ENCODE data around the gene PRDM15. TPM values are rescaled to one million over a fixed set of nuclear protein-coding genes. Genes with fewer than 3 reads are reported as not detected.
A peak's percentile ranks its signal among the peaks of the same experiment; 100 is the strongest.

The PRDM15 gene
- total and polyA plus RNA-seq, 8 donors: 6.2 to 10.0 (median 7.3) TPM

DNA sequence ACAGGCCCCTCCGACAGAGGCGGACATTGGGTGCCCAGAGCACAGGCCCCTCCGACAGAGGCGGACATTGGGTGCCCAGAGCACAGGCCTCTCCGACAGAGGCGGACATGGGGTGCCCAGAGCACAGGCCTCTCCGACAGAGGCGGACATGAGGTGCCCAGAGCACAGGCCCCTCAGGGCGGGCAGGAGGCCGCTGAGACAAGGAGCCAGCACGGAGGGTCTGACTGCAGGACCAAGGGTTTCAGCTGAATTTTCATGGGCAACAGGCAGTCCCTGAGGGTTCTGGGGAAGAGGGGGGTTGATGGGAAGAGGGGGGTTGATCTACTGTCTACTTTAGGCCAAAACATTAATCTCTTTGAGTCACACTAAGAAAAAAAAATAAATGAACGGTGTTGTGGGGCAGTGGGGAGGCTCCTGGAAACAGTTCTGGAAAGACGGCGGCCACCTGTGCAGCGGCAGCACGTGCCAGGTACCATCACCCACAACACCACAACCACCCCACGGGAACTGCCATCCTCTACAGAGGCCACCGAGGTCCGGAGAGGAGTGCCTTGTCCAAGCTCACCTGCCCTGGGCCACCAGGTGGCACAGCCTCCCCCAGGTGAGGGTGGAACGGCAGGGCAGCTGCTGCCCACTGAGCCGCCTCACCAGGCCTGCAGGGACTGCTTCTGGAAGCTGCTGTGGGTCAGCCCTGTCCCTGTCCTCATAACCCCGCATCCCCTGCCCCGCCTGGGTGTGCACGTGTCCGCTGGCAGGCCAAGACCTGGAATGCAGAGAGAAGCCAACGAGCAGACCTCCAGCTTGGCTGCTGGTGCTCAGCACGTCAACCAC is 20.5 kb downstream of the PRDM15 start:
- Histone ChIP-seq H3K9me3 (no peaks in the 10 kb centered on the region), H3K27me3 (no peaks in the 10 kb centered on the region), H3K36me3 (peaks cover 0 to 57% of the 10 kb centered on the region in 2 donors), H3K27ac (no peak overlapping the region), H3K4me3 (no peak overlapping the region), H3K4me1 (peaks cover 0 to 5% of the 10 kb centered on the region in 2 donors)
- no peak for DNase-seq
- ATAC-seq: no peak
- TF ChIP-seq, protein P1, sequence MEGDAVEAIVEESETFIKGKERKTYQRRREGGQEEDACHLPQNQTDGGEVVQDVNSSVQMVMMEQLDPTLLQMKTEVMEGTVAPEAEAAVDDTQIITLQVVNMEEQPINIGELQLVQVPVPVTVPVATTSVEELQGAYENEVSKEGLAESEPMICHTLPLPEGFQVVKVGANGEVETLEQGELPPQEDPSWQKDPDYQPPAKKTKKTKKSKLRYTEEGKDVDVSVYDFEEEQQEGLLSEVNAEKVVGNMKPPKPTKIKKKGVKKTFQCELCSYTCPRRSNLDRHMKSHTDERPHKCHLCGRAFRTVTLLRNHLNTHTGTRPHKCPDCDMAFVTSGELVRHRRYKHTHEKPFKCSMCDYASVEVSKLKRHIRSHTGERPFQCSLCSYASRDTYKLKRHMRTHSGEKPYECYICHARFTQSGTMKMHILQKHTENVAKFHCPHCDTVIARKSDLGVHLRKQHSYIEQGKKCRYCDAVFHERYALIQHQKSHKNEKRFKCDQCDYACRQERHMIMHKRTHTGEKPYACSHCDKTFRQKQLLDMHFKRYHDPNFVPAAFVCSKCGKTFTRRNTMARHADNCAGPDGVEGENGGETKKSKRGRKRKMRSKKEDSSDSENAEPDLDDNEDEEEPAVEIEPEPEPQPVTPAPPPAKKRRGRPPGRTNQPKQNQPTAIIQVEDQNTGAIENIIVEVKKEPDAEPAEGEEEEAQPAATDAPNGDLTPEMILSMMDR (IDR thresholded peaks at IDR 0.05): no peak
- intact Hi-C loops (cut with DNase I): no loop called here

DNA sequence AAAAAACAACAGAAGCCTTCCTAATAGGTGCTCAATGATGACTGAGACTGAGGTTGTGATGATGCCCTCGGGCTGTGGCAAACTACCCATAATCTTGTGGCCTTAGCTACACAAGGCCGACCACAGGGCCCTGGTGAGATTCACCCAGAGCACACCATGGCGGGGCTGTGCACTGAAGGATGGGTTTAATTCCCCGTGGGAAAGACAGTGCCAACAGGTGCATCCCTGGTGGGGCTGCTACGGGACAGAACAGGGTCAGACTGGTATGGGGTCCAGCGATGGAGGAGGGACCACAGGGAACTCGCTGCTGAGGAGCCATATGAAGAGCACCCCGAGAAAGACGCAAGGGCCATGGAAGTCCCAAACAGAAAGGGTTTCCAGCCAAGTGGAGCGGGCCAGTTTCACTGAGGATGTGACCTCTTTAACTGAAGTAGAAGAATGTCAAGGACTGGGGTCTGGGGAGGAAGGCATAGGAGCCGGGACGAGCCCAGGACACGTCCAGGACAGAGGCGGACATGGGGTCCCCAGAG is 21.3 kb downstream of the PRDM15 start:
- H3K4me3 ChIP-seq: no peak overlapping the region
- intact Hi-C loops (cut with DNase I): no loop called here
- H3K9me3 ChIP-seq: no peaks in the 10 kb centered on the region
- TF ChIP-seq, protein P1 (IDR thresholded peaks at IDR 0.05): no peak
- no peaks in the 10 kb centered on the region for H3K27me3 ChIP-seq
- H3K27ac ChIP-seq: no peak overlapping the region
- no peaks in the 10 kb centered on the region for H3K4me1 ChIP-seq
- DNase-seq (no peak), ATAC-seq (no peak)
- H3K36me3 ChIP-seq: peaks cover 0 to 65% of the 10 kb centered on the region in 2 donors

DNA sequence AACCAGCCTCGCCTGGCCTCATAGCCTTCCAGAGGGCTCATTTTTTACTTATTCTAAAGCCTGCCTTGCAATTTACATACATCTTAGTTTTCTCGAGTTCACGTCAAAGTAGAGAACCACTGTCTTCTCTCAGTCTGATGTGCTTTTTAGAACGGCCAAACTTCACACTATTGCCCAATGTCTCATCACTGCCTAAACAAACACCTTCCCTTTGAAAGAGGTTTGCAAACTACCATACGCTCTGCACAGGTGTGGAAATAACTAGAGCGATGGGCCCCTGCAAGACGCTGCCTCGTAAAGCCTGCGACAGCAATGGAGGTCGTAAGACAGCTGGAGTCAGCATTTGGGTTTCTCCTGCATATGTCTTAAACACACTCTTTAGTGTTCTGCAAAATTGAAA is 22.6 kb downstream of the PRDM15 start:
- DNase-seq (no peak), ATAC-seq (no peak)
- Histone ChIP-seq H3K36me3 (peaks cover 0 to 75% of the 10 kb centered on the region in 2 donors), H3K27me3 (no peaks in the 10 kb centered on the region), H3K27ac (no peak overlapping the region), H3K4me1 (no peaks in the 10 kb centered on the region), H3K4me3 (no peak overlapping the region), H3K9me3 (no peaks in the 10 kb centered on the region)
- intact Hi-C loops (cut with DNase I): no loop called here
- TF ChIP-seq, protein P1 (IDR thresholded peaks at IDR 0.05): no peak

DNA sequence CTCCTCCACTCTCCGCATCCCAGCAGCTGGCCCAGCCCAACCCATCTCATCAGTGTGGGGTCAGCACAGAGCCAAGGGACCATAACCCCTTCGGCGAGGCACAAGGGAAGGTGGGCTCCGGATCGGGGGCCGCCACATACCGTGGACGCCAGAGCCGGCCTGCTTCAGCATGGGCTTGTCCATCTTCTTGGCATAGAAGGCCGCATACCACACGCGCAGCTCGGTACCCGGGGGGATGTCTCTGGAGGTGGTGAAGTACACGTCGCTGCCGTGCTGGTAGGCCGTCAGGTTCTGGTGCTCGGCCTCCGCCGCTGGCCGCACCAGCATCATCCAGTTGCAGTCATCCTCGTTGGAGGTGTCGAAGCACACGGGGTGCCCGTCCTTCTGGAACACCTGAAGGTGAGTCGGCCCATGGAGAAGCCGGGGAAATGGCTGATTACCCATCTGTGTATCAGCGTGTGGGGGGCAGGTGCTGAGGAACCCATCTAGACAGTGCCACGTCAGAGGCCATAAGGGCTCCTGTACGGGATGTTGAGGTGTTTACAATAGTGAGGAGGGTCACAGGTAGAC is 24.6 kb downstream of the PRDM15 start:
- Histone ChIP-seq H3K27me3 (no peaks in the 10 kb centered on the region), H3K4me1 (no peaks in the 10 kb centered on the region), H3K36me3 (peaks cover 0 to 82% of the 10 kb centered on the region in 2 donors), H3K4me3 (no peak overlapping the region), H3K27ac (no peak overlapping the region), H3K9me3 (no peaks in the 10 kb centered on the region)
- intact Hi-C loops (cut with DNase I): no loop called here
- TF ChIP-seq, protein P1 (IDR thresholded peaks at IDR 0.05): no peak
- ATAC-seq (no peak), DNase-seq (peak in 2 of 4 donors; percentile 22 to 74)

DNA sequence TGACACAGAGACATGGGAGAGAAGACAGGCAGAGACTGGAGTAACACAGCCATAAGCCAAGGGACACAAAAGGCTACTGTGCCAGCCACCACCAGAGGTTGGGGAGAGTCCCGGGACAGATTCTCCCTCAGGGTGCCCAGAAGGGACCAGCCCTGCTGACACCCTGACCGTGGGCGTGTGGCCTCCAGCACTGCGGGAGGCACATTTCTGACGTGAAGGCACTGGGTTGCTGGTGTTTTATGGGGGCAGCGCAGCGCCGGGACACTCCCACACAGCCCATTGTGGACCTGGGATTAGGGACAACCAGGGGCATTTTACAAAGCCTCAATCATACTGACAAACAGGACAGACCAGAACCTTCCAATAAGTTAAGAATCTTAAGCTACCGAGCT is 26.2 kb downstream of the PRDM15 start:
- peak in 1 of 4 donors; percentile 42 for DNase-seq
- Histone ChIP-seq H3K4me3 (no peak overlapping the region), H3K9me3 (no peaks in the 10 kb centered on the region), H3K4me1 (no peaks in the 10 kb centered on the region), H3K36me3 (peaks cover 0 to 66% of the 10 kb centered on the region in 2 donors), H3K27ac (no peak overlapping the region), H3K27me3 (no peaks in the 10 kb centered on the region)
- intact Hi-C loops (cut with DNase I): no loop called here
- no peak for ATAC-seq
- TF ChIP-seq, protein P1 (IDR thresholded peaks at IDR 0.05): no peak

Measured in left lung (tissue), 10 donors.